Sigmoid colon (tissue), 7 donors: ENCODE data around the gene NRXN2. TPM values are rescaled to one million over a fixed set of nuclear protein-coding genes. Genes with fewer than 3 reads are reported as not detected.
"Not testable (repeated sequence)": the region's sequence is repeated elsewhere in the genome, so short reads cannot be mapped to it uniquely, and the experiment has no call there.

Source experiments
- DNase-seq: peaks from one replicate; pipeline ENCODE4 v3.0.0-alpha.2; 2019
- H3K27ac ChIP-seq, 4 donors: fragments of 200-600 bp; sonication (generic); one replicate each; pipeline ENCODE4 v1.5.1; 2016 to 2019; ENCODE audit warnings: mild to moderate bottlenecking in 1 of 4
- H3K27me3 ChIP-seq, 3 donors: fragments of 200-600 bp; sonication (generic); one replicate each; pipeline ENCODE4 v1.5.1; 2019; ENCODE audit warnings: mild to moderate bottlenecking in 1 of 3
- H3K36me3 ChIP-seq, 4 donors: fragments of 200-600 bp; sonication (generic); one replicate each; pipeline ENCODE4 v1.5.1; 2016 to 2019
- H3K4me1 ChIP-seq, 4 donors: fragments of 200-600 bp; sonication (generic); one replicate each; pipeline ENCODE4 v1.5.1; 2017 to 2019
- H3K4me3 ChIP-seq, 4 donors: fragments of 200-600 bp; sonication (generic); one replicate each; pipeline ENCODE4 v1.5.1; 2017 to 2019; ENCODE audit warnings: mild to moderate bottlenecking in 2 of 4, moderate library complexity in 1 of 4
- H3K9me3 ChIP-seq, 4 donors: fragments of 200-600 bp in 3 of 4; sonication (generic) in 3 of 4; one replicate each; pipeline versions ENCODE4 v1.5.1 to v1.6.1; 2013 to 2019
- EP300 ChIP-seq, 4 donors: sonication (generic); formaldehyde crosslinking; IDR thresholded peaks; one replicate each; pipeline ENCODE4 v1.6.1; 2017; ENCODE audit warnings: antibody characterized with exemption in 4 of 4
- POLR2A ChIP-seq, 2 donors: fragments of 450-650 bp; IDR thresholded peaks; one replicate each; pipeline ENCODE4 v1.6.1; 2016; ENCODE audit warnings: antibody characterized with exemption in 2 of 2, mild to moderate bottlenecking in 2 of 2, moderate library complexity in 2 of 2
- POLR2AphosphoS5 ChIP-seq, 4 donors: sonication (generic); formaldehyde crosslinking; IDR thresholded peaks; one replicate each; pipeline ENCODE4 v1.6.1; 2017; ENCODE audit warnings: antibody characterized with exemption in 4 of 4
- WGBS, 2 donors: extraction: QIAGEN DNeasy Blood & Tissue Kit; methylation state at CpG; one replicate each; pipeline ENCODE4 v1.1.7; 2013; 5-methylcytosine and 5-hydroxymethylcytosine counted together
- intact Hi-C: fragments of 100-400 bp; cut with DNase I; formaldehyde crosslinking; loops from one replicate; pipeline ENCODE4 v1.15.1; 2023
- polyA plus RNA-seq, 3 donors: library from polyadenylated mRNA; stranded (reverse); fragments of 200-250 nt; gene quantifications; one replicate each; pipeline ENCODE4 v1.2.3, GENCODE V29; 2013
- total RNA-seq, 4 donors: library from RNA; depleted of rRNA; stranded (reverse); fragments of >200 nt; gene quantifications; one replicate each; pipeline ENCODE4 v1.1.0, GENCODE V29; 2016
- TF ChIP-seq, protein P1 (sequence below), 4 experiments: fragments of 450-650 bp in 3 of 4; fragments of 200-600 bp in 1 of 4; IDR thresholded peaks; one replicate each; pipeline ENCODE4 v1.5.1; 2016 to 2019; ENCODE audit warnings: antibody characterized with exemption in 4 of 4, mild to moderate bottlenecking in 3 of 4, moderate library complexity in 2 of 4
- donor health status: healthy with polysubstance abuse.
- donor health status: Bipolar disorder and iron deficiency.
- donor health status: healthy.

The NRXN2 gene
- total and polyA plus RNA-seq, 7 donors, result 0.23 to 20.5 (median 6.8) TPM

DNA sequence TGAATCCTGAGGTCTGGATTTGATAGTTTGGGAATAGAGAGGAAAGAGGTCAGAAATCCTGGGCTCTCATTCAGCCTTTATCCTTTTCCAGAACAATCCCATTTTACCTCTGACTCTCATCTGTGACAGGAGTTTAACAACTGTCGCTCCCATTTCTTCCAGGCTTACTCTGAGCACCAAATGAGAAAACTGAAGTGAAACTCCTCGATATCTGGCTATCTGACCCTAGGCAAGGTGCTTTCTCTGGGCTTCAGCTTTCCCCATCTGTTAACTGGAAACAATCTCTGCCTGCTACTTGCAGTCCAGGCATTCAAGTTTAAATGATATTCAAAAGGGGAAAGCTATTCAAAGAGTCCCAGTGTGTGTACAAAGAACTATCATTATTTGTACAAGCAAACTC, 50.1 kb downstream of the NRXN2 start:
- H3K4me1 ChIP-seq, result peaks cover 0 to 13% (median 0%) of the 10 kb centered on the region in 4 donors
- H3K27me3 ChIP-seq, result peaks cover 0 to 37% (median 0%) of the 10 kb centered on the region in 3 donors
- no peak overlapping the region for H3K4me3 ChIP-seq
- H3K9me3 ChIP-seq, result no peaks in the 10 kb centered on the region
- TF ChIP-seq, protein P1, sequence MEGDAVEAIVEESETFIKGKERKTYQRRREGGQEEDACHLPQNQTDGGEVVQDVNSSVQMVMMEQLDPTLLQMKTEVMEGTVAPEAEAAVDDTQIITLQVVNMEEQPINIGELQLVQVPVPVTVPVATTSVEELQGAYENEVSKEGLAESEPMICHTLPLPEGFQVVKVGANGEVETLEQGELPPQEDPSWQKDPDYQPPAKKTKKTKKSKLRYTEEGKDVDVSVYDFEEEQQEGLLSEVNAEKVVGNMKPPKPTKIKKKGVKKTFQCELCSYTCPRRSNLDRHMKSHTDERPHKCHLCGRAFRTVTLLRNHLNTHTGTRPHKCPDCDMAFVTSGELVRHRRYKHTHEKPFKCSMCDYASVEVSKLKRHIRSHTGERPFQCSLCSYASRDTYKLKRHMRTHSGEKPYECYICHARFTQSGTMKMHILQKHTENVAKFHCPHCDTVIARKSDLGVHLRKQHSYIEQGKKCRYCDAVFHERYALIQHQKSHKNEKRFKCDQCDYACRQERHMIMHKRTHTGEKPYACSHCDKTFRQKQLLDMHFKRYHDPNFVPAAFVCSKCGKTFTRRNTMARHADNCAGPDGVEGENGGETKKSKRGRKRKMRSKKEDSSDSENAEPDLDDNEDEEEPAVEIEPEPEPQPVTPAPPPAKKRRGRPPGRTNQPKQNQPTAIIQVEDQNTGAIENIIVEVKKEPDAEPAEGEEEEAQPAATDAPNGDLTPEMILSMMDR (IDR thresholded peaks at IDR 0.05), result no peak
- TF ChIP-seq EP300 (IDR thresholded peaks at IDR 0.05), result no peak
- TF ChIP-seq POLR2AphosphoS5 (IDR thresholded peaks at IDR 0.05), result no peak
- no peak for TF ChIP-seq POLR2A (IDR thresholded peaks at IDR 0.05)
- 82 to 91% methylated on average over 2 of the region's 2 CpGs for WGBS, 2 donors
- DNase-seq, result no peak
- intact Hi-C loops, result no loop called here
- no peaks in the 10 kb centered on the region for H3K36me3 ChIP-seq
- H3K27ac ChIP-seq, result no peak overlapping the region

DNA sequence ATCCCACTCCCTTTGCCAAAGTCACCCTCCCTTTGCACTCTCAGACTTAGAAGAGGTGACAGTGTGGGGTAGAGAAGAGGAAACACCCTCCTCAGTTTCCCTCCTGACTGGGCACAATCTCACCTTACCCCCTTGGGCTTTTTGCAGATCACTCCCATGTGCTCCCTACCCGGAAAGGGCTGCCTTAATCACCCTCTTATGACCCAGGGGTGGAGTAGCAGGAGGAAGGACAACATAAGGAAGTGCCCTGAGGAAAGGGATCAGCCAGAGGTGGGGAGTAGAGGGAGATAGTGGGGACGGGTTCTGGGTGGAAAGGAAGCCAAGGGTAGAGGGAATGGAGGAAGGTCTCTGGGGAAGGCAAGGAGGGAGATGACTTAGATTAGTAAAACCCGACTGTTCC, 52.0 kb downstream of the NRXN2 start:
- no peaks in the 10 kb centered on the region for H3K9me3 ChIP-seq
- intact Hi-C loops, result no loop called here
- H3K4me3 ChIP-seq, result no peak overlapping the region
- H3K4me1 ChIP-seq, result peaks cover 0 to 10% (median 0%) of the 10 kb centered on the region in 4 donors
- DNase-seq, result no peak
- H3K27me3 ChIP-seq, result peaks cover 0 to 21% (median 0%) of the 10 kb centered on the region in 3 donors
- no peak for TF ChIP-seq POLR2A (IDR thresholded peaks at IDR 0.05)
- TF ChIP-seq EP300 (IDR thresholded peaks at IDR 0.05), result no peak
- TF ChIP-seq, protein P1 (IDR thresholded peaks at IDR 0.05), result no peak
- no peak for TF ChIP-seq POLR2AphosphoS5 (IDR thresholded peaks at IDR 0.05)
- H3K36me3 ChIP-seq, result no peaks in the 10 kb centered on the region
- no peak overlapping the region for H3K27ac ChIP-seq
- 5 to 50% methylated on average over 3 of the region's 3 CpGs for WGBS, 2 donors

DNA sequence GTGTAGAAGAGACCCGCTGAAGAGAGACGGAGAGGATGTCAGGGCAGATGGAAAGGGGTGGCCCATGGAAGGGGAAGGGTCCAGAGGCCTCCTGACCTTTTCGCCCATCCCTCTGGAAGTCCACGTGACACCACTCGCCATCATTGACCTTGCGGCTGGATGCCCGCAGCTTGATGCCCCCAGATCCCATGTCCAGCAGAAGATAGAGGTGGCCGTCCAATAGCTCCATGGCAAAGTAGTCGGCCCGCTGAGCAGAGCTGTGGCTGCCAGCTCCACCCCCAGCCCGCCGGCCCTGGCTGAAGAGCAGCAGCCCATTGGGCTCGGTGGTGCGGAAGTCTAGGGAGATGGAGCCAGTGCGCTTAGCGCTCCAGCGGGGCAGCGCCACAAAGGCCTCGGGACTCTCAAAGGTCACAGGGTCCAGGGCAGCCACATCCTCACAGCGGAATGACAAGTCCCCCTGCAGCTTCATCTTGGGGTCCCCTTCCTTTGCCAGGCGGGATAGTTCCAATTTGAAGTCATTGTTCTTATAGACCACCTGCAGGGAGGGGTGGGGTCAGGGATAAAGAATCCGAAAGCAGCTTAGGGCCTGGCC, 55.7 kb downstream of the NRXN2 start:
- intact Hi-C loops, result no loop called here
- WGBS, 2 donors, result 95 to 96% methylated on average over 22 of the region's 22 CpGs

DNA sequence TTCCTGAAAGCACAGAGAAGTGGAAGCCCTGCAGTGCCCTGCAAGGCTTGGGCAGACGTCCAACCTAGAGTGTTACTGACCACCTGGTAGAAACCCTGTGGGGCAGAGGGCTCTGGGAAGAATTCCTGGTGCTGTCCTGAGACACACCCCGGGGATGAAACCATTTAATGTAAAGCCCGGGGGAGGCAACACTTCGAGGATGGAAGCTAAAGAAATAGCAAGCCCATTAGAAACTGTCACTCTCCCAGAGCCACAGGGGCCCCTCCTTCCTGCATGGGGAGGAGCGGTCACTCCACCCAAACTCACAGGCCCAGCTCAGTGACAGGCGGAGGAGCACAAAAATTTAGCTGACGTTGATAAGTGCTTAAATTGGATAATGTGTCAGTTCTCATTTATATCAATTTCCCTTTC, 57.6 kb downstream of the NRXN2 start:
- no peak for DNase-seq
- Histone ChIP-seq H3K36me3 (no peaks in the 10 kb centered on the region), H3K27me3 (peaks cover 0 to 6% (median 0%) of the 10 kb centered on the region in 3 donors), H3K4me3 (no peak overlapping the region), H3K4me1 (no peaks in the 10 kb centered on the region), H3K9me3 (no peaks in the 10 kb centered on the region), H3K27ac (no peak overlapping the region)
- WGBS, 2 donors, result 40 to 45% methylated on average over 7 of the region's 7 CpGs
- TF ChIP-seq POLR2AphosphoS5 (IDR thresholded peaks at IDR 0.05) (no peak), EP300 (IDR thresholded peaks at IDR 0.05) (no peak), POLR2A (IDR thresholded peaks at IDR 0.05) (no peak)
- TF ChIP-seq, protein P1 (IDR thresholded peaks at IDR 0.05), result no peak
- intact Hi-C loops, result no loop called here

More for the DNA sequence above, 55.7 kb downstream of the NRXN2 start:
- Histone ChIP-seq H3K4me1 (no peaks in the 10 kb centered on the region), H3K36me3 (no peaks in the 10 kb centered on the region), H3K9me3 (no peaks in the 10 kb centered on the region), H3K27me3 (peaks cover 0 to 13% (median 0%) of the 10 kb centered on the region in 3 donors), H3K4me3 (no peak overlapping the region), H3K27ac (no peak overlapping the region)
- TF ChIP-seq POLR2AphosphoS5 (IDR thresholded peaks at IDR 0.05), result no peak
- TF ChIP-seq EP300 (IDR thresholded peaks at IDR 0.05), result no peak
- TF ChIP-seq, protein P1 (IDR thresholded peaks at IDR 0.05), result no peak
- TF ChIP-seq POLR2A (IDR thresholded peaks at IDR 0.05), result no peak
- no peak for DNase-seq

DNA sequence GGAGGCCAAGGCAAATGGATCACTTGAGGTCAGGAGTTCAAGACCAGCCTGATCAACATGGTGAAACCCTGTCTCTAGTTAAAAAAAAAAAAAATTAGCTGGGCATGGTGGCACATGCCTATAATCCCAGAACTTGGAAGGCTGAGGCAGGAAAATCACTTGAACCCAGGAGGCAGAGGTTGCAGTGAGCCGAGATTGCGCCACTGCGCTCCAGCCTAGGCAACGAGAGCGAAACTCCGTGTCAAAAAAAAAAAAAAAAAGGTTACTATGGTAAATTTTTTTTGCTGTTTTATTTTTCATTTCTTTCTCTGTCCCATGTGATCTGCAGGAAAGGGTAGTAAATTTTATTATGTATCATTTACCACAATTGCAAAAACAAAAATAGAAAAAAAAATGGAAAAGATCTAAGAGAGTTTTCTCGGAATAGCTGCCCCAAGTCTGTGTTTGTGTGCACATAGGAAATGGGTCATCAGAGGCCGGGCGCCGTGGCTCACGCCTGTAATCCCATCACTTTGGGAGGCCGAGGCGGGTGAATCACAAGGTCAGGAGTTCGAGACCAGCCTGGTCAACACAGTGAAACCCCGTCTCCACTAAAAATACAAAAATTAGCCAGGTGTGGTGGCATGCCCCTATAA, 58.6 kb downstream of the NRXN2 start:
- H3K36me3 ChIP-seq, H3K27ac ChIP-seq, H3K4me1 ChIP-seq, H3K9me3 ChIP-seq, H3K4me3 ChIP-seq, DNase-seq, H3K27me3 ChIP-seq, intact Hi-C loops: not testable (repeated sequence)
- 66 to 79% methylated on average over 15 of the region's 15 CpGs for WGBS, 2 donors
